Stimulated activated CD8-positive, alpha-beta memory T cell treated with anti-CD3 and anti-CD28 coated beads, Interleukin-7, amount 100 ng/mL, for 4 hours (primary cell): ENCODE measurements around the gene FOXO3.
"Not testable (repeated sequence)": the region's sequence is repeated elsewhere in the genome, so short reads cannot be mapped to it uniquely, and the experiment has no call there.

Experiments
- DNase-seq, 2 donors: peaks; one replicate each; pipeline ENCODE4 v3.0.0-alpha.2; 2020; ENCODE audit warnings: low read depth in 2 of 2

Gene FOXO3

DNA sequence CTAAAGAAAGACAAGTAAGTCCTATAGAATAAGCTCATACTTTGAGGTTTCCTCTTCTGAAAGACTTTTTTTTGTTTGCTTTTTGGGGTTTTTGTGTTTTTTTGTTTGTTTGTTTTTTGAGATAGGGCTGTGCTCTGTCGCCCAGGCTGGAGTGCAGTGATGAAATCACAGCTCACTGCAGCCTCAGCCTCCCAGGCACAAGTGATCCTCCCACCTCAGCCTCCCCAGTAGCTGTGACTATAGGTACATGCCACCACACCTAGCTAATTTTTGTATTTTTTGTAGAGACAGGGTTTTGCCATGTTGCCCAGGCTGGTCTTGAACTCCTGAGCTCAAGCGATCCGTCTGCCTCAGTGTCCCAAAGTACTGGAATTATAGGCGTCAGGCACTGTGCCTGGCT lies 98.1 kb downstream of the FOXO3 start:
- DNase-seq = not testable (repeated sequence)

DNA sequence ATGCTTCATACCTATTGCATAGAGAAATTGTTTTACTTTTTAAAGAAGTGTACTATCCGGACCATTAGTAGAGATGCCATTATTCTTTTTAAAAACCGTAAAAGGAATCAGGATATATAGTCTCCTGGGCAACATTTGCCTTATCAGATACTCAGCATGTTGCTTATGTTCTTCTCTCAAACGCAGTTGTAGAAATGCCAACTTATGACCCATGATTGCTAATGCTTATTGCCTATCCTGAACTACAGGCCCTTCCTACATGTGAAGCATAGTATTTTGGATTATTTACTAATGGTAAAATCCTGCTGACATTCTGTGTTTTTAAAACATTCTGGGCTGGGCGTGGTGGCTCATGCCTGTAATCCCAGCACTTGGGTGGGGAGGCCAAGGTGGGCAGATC lies 99.5 kb downstream of the FOXO3 start:
- DNase-seq = no peak

DNA sequence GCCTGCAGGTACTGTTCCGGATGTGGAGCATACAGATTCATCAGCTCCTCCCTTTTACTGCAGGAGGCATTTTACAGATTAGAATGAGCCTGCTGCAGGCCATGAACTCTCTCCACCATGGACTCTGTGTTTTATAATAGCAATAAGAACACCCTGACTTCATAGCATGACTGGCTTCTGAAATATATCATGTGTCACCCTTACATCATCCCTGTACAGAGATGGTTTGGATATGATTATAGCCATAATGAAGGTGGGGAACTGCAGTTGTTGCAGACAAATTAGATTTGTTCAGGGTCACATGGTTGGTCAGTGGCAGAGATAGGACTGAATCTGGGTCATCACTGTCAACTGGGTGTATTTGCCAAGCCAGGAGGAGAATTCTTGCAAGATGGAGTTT lies 100.7 kb downstream of the FOXO3 start:
- no peak for DNase-seq

DNA sequence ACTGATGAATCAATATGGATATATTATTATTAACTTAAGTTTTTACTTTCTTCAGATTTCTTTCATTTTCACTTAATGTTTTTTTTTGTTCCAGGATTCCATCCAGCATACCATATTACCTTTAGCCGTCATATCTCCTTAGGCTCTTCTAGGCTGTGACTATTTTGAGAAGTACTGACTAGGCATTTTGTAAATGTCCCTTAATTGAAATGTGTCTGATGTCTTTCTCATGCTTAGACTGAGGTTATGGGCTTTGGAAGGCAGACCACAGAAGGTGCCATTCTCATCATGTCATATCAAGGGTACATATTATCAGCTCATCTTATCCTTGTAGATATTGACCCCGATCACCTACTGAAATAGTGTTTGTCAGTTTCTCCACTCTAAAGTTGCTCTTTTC lies 101.3 kb downstream of the FOXO3 start:
- DNase-seq = no peak

DNA sequence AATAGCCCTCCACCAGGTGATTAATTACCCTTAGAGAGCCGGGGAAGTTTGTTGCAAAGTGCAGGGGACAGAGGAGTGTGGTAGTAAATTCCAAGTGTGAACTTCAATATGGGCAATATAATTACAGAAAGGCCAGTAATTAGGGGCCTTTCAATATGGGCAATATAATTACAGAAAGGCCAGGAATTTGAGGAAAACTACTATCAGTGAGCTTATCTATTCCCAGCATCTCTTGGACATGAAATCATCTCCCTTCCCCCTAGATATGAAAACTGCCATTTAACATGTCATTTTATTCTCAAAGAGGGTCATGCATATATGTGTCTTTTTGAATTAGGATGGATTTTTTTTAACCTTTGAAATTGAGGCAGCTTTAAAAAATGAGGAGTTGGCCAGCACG lies 102.0 kb downstream of the FOXO3 start:
- no peak for DNase-seq

DNA sequence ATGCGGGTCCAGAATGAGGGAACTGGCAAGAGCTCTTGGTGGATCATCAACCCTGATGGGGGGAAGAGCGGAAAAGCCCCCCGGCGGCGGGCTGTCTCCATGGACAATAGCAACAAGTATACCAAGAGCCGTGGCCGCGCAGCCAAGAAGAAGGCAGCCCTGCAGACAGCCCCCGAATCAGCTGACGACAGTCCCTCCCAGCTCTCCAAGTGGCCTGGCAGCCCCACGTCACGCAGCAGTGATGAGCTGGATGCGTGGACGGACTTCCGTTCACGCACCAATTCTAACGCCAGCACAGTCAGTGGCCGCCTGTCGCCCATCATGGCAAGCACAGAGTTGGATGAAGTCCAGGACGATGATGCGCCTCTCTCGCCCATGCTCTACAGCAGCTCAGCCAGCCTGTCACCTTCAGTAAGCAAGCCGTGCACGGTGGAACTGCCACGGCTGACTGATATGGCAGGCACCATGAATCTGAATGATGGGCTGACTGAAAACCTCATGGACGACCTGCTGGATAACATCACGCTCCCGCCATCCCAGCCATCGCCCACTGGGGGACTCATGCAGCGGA lies 102.9 kb downstream of the FOXO3 start:
- not testable (repeated sequence) for DNase-seq

DNA sequence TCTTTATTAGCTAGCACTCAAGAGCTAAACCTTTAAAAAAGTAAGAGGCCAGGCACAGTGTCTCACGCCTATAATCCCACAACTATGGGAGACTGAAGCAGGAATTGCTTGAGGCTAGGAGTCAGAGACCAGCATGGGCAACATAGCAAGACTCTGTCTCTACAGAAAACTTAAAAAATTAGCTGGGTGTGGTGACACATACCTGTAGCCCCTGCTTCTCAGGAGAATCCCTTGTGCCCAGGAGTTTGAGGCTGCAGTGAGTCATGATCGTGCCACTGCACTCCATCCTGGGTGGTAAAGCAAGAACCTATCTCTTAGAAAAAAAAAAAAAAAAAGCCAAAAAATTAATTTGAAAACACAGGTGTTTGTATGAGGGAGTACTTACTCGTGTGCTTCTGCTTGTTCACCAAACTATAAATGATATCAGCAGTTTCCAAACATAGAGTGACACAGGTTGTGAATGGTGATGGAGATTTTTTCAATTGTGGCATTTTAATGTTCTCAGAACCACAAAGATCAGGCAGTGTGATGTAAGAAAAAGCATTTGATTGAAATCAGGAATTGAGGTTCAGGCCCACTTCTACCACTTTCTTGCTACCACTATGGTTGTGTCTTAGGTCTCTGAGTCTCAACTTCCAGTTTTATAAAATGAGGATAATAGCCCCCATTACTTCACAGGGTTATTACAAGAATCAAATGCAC lies 104.9 kb downstream of the FOXO3 start:
- no peak for DNase-seq

GRCh38 chr6:108666656-108667260 lies 106.0 kb downstream of the FOXO3 start:
- DNase-seq = no peak

GRCh38 chr6:108667993-108668392 lies 107.3 kb downstream of the FOXO3 start:
- DNase-seq = no peak

- DNase-seq = no peak
Observed at GRCh38 chr6:108669673-108670072, 109.0 kb downstream of the FOXO3 start.

DNA sequence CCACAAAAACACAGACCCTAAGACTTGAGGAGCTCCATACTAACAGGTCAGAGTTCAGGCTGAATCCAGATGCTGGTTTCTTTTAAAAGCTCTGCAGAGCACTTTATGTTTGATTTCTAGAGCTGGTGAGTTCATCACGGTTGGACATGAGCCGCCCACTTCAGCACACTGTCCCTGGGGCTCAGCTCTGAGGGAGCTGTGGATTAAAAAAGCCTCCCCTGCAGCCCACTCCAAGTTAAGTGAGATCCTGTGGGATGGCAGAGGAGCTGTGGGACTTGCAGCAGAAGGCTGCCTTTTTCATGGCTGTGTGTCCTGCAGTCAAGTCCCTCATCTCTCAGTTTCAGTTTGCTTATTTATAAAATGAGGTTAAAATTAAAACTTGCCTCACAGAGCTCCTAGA lies 110.5 kb downstream of the FOXO3 start:
- DNase-seq = no peak

DNA sequence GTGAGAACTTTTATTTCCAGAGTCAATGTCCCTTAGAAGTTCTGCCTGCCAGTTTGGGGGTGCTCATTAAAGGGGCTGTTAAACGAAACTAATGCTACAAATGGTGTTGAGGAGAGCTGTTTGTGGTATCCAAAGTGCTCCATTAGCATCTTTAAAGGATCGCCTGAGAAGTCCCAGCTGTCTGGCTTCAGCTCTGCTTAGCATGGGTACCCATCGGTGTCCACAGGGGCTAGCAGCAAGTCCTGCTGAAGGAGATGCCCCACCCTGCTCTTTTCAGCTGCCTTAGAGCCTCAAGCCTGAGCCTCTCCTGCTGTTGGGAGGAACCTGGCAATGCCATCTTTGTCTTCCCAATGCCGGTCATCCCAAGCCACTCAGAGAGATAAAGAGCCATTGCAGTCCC lies 111.1 kb downstream of the FOXO3 start:
- no peak for DNase-seq

GRCh38 chr6:108672641-108673040 lies 111.9 kb downstream of the FOXO3 start:
- no peak for DNase-seq

- DNase-seq = no peak
Observed at GRCh38 chr6:108673153-108673552, 112.4 kb downstream of the FOXO3 start.

- no peak for DNase-seq
Observed at GRCh38 chr6:108673602-108674001, 112.9 kb downstream of the FOXO3 start.

- no peak for DNase-seq
Observed at GRCh38 chr6:108675226-108676200, 114.8 kb downstream of the FOXO3 start.

DNA sequence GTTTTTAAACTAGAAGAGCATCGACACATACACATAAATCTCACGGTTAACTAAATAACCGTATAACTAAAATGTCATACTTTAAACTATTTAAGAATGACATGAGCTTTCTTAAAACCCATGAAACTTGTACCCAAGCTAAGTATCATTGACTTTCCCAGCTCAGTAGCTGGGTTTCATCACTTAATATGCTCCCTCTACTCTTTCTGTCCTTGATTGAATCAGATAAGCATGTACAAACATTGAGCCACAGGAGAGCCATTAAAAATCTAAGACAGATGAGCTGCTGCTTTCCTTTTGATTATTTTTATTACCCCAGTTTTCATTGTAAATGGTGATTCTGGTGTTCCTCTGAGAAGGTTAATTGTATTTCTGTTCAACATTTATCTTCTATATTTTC lies 115.8 kb downstream of the FOXO3 start:
- DNase-seq = no peak

- no peak for DNase-seq
Observed at GRCh38 chr6:108677357-108677756, 116.6 kb downstream of the FOXO3 start.

DNA sequence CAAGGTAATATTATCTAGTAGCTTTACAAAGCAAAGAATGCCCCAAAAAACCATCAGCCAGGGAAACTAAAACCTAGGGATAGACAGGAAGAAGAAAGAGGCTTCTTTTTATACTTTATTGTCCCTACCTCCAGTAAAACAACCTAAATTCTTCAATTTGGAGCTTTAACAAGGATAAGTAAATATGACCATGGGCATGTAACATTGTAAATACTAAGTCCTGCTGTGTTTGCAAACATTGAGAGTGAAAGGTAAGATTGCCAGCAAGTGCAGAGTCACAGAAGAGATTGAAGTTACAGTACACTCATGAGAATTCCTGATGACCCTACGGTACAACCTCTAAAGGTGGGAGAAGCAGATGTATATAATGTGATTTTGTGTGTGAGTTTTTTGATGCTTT lies 117.2 kb downstream of the FOXO3 start:
- DNase-seq = no peak

- not testable (repeated sequence) for DNase-seq
Observed at GRCh38 chr6:108680314-108680713, 119.6 kb downstream of the FOXO3 start.

DNA sequence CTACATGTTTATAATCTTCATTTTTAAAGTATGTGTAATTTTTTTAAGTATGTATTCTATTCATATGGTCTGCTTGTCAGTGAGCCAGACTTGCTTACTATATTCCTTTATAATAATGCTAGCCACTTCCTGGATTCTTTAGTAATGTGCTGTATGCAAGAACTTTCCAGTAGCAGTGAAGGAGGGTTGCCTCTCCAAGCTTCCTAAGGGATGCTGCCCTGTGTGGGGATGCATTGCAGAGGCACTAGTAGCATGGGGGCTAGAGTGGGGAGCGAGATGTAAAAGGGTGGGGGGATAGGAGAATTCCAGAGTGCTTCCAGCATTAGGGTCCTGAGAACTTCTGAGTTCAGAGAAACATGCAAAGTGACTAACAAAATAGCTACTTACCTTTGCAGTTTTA lies 121.0 kb downstream of the FOXO3 start:
- DNase-seq = not testable (repeated sequence)
